GM21576 (cell line): ENCODE measurements around the gene WARS2.

Experiments
- ATAC-seq: cut with Tn5 transposase; IDR thresholded peaks from one replicate; pipeline ENCODE4 v1.9.1; 2021; ENCODE audit warnings: mild to moderate bottlenecking, moderate library complexity; ENCODE audit not compliant: unreplicated experiment

Gene WARS2

DNA sequence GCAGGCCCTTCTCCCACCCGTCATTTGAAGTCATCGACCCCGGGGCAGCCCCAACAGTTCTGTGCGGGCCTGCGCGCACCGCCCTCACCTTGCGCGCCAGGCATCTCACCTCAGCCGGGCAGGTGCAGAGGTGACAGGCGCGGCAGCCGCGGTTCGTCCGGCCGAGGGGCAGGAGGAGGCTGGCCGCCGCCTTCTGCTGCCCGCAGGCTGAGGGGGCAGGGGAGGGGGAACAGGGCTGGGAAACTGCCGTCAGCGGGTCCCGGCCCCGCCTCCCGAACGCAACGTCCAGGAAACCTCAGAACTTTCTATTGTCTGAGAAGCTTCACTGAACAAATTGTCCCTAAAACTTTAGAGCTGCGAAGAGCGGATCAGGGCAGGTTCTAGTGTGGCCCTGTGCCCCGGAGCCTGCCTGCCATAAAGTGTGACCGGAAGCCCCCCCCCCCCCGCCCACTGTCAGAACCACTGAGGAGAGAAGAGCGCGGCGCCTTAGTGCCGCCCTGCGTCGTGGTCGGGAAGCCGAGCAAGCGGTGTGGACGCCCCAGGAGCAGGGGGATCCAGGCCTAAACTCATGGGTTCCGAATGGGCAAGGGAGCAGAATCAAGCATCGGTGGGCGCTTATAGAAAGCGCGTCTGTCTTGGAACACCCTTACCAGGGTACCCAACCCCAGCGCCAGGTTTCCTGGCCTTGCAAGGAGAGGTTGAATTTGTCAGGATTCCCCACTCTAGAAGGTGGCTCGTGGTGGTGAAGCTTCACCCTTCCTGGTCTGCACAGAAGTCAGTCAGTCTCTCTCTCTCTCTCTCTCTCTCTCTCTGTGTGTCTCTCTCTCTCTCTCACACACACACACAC lies 139.0 kb downstream of the WARS2 start:
- ATAC-seq = no peak

DNA sequence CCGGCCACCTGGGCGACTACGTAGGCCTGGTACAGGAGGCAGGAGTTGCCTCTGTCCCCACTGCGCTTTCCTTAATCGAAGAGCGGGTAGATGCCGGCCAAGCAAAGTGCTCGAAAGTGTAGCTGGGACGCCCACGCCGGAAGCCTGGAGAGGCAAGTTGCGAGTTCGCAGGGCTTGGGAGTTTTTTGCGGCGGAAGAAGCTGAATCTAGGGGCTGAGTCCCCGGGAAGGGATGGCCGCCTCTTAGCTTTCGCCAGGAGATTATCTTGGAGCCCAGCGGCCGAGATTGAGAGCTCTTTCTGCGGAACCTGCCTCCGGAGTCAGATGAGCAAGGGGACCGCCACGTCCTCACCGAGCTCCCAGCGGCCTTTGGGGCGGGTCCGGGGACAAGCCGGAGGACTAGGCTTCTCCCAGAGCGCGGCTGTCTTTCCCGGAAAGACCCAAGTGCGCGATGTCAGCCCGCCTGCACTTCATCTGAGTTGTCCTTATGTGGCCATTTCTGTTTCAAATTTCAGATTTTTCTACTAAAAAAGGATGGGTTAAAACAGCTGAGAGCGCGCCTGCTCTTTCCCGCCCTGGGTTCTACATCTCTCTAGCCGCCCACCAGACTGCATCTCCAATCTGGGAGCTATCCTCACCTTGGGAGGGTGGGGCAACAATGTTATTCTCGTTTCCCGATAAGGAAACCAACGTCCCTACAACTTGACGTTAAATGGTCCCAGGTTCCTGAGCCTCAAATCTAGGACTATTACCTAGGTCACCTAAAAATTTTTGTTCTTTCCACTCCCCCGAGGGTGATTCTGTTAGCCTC lies 139.9 kb downstream of the WARS2 start:
- no peak for ATAC-seq

DNA sequence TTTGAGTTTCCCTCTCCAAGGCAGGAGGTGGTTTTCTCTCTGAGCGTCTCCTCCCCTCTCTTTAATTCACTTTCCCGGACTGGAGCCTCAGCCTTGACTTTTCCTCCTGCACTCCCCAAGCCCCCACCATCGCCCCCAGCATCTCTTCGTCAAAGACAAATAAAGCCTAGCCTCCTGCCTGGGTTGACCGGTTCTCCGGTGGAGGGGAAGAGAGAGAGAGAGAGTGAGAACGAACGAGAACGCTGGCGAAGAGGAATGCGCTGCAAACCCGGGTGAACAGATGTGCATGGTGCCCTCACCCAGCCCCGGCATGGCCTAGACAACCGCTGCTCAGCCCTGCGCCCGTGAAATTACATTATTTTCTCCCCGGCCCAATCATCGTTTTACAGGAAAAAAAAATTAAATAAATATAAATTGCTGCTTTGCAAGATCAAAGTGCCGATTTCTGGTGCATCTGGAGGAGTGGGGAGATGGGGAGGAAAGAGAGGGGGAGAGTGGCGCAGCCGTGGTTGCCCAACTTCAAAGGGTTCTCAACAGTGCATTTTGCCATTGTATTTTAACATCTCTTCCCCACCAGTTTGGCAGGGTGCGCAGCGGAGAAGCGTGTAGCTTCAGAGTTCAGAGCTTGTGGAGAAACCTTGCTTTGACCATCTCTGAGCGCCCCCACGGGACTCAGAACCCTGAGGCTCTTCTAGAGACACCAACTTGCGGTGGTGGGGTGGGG lies 140.9 kb downstream of the WARS2 start:
- no peak for ATAC-seq

GRCh38 chr1:118998171-118998570 lies 142.3 kb downstream of the WARS2 start:
- no peak for ATAC-seq

DNA sequence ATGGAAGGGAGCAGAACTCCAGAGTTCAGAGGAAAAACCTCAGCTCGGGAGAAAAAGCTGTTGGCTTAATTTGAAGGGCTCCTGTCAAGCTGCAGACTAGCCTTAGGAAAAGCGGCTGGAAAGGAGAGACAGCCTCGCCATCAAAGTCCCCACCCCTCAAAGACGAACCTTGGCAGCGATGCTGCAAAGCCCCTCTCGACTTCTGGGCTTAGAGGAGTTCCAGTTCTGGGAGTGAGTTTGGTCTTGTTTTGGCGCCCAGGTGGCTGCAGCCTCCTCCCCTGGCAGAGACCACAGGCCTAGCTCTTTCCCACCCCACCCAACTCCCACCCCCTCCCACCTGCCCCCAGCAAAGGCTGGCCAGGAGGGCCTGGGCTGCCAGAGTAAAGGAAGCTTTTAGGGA lies 143.2 kb downstream of the WARS2 start:
- ATAC-seq = no peak

DNA sequence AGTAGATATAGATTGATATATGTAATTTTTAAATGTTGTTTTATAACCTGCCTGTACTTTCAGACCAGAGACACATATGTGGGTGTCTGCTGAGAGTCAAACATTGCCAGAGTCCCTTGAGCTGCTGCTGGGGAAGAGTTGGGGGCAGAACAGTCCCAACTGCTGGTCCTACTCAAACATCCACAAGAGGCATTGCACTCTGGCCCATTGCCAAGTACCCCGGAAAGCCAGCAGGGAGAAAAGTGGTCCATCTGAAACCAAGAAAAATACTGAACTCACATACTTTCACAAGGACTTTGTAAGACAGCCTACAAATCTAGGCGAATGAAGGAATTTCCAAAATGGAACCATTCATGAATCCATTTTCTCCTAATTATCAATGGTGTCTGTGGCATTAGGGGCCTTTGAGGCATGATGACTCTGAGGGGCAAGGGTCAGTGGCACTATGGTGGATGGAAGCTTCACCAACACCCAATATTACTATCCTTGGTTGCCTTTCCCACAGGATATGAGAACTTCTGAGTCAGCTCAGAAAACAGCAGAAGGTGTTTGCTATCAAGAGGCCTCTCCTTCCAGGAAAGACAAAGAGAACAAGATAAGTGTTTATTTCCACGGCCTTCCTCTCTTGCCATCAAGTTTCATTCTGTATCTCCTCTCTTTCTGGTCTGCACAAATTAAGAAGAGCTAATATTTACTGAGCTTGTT lies 145.0 kb downstream of the WARS2 start:
- no peak for ATAC-seq

DNA sequence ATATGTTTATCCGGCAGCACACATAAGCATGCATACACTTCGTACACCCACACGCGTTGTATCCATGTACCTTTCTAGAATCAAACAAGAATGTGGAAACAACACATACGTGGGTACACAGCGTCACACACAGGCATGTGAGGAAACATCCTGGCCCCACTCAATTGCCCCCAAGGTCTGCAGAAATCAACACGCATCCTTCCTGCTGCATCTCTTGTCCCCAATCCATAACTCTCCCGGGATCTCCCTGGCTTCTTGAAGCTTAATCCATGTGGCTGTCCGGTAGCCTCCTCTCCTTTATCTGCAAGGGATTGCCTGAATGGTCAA lies 146.8 kb downstream of the WARS2 start:
- ATAC-seq = no peak

GRCh38 chr1:118992868-118993699 lies 147.4 kb downstream of the WARS2 start:
- no peak for ATAC-seq

GRCh38 chr1:118992237-118992825 lies 148.1 kb downstream of the WARS2 start:
- no peak for ATAC-seq

DNA sequence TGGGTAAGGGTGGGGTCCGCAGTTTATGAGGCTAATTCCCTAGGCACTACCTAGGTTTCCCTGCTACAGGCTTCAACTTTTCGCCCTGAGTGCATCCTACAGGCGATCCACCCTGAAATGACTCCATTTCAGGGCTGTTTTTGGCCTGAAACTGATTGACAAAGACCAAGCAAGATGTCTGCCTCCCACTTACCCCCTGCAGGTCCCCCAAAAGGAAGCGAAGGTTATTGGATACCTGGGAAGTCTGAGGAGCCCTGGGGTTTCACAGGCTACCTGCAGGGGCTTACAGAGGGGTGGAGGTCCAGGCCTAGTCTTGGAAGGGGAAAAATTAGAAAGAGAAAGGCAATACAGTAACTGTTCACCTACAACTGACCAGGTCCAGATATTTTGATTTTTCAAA lies 149.0 kb downstream of the WARS2 start:
- no peak for ATAC-seq

DNA sequence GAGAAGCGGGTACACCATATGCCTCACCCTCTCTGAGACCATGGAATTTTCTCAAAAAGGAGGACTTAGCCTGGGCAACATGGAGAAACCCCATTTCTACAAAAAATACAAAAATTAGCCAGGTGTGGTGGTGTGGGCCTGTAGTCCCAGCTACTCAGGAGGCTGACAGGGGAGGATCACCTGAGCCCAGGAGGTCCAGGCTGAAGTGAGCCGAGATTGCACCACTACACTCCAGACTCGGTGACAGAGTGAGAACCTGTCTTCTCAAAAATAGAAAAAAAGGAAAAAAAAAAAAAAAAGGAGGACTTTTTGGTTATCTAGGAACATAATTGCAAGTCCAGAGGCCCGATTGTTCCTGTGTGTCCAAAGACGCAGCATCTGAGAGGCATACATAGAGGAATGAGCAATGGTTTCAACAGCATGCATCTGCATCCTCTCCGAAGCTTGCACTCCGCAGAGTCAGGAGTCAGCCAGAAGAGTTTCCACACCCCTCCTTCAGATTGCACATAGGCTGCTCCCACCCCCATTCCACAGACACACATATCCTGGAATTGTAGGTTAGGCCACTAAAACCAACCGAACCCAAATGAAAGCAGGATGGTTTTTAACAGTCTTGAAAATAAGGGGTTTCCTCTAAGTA lies 149.8 kb downstream of the WARS2 start:
- no peak for ATAC-seq

DNA sequence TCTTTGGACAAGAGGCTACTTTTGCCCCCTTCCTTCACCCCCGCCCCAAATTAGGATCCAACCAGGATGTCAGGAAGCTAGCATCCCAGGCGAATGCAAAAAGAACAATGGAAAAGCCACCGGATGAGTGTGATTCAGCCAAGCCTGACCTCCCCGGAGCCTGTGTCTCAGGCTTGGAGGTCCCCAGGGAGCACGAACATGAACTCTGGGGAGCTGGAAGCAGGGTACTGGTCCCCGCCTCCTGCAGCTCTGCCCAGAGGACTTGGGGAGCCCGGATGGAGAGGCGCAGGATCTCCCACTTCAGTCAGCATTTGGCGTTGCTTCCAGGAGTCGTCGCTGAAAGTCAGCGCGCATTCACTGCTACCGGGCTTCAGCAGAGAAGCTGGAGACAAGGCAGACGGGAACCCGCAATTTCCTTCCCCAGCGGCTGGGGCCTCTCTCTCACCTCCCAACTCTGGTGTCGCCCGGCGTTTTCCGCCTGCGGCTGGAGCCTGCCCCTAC lies 150.5 kb downstream of the WARS2 start:
- no peak for ATAC-seq

- no peak for ATAC-seq
These were observed 151.2 kb downstream of the WARS2 start for GRCh38 chr1:118989006-118989815.

GRCh38 chr1:118988186-118989005 lies 152.1 kb downstream of the WARS2 start, which contains the start of gene TBX15:
Gene TBX15 (minus strand): TSS chr1:118988343. CDS start chr1:118987795, 548 bp downstream.
- no peak for ATAC-seq

GRCh38 chr1:118987468-118988185 lies 152.8 kb downstream of the WARS2 start:
- no peak for ATAC-seq
